ENCODE data around the gene RAB35.

RAB35 gene

GRCh38 chr12:120067084-120067869 is 49.3 kb downstream of the RAB35 start:
- Histone ChIP-seq H3K27me3 (peaks cover 0 to 9% of the 10 kb centered on the region in 2 donors), H3K4me1 (no peaks in the 10 kb centered on the region), H3K27ac (no peak overlapping the region), H3K36me3 (no peaks in the 10 kb centered on the region), H3K4me3 (no peak overlapping the region), H3K9me3 (no peaks in the 10 kb centered on the region)
- TF ChIP-seq CTCF (IDR thresholded peaks at IDR 0.05), result no peak
- intact Hi-C loops (cut with DNase I; ENCODE audit: low total_unique reads), result no loop called here
- no peak for DNase-seq

DNA sequence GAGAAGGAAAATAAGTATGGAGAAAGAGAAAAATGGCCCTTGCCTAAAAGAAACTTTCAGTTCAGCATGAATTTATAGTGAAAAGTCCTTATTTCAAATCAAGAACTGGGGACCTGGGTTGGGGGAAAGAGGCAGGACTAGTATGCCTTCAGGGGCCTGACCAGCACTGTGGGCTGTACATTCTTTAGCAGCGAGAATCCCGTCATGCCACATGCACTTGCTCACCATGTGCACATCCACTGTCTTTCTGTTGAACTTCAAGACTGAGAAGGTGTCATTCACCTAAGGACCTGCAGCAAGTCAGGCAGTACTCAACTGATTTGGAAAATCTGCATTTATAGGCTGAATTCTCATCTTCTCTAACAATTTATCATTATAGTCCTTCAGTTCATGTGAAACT is 50.2 kb downstream of the RAB35 start:
- Histone ChIP-seq H3K4me3 (no peak overlapping the region), H3K27me3 (peaks cover 0 to 9% of the 10 kb centered on the region in 2 donors), H3K4me1 (no peaks in the 10 kb centered on the region), H3K27ac (no peak overlapping the region), H3K36me3 (no peaks in the 10 kb centered on the region), H3K9me3 (no peaks in the 10 kb centered on the region)
- intact Hi-C loops (cut with DNase I; ENCODE audit: low total_unique reads), result no loop called here
- DNase-seq, result no peak
- no peak for TF ChIP-seq CTCF (IDR thresholded peaks at IDR 0.05)

DNA sequence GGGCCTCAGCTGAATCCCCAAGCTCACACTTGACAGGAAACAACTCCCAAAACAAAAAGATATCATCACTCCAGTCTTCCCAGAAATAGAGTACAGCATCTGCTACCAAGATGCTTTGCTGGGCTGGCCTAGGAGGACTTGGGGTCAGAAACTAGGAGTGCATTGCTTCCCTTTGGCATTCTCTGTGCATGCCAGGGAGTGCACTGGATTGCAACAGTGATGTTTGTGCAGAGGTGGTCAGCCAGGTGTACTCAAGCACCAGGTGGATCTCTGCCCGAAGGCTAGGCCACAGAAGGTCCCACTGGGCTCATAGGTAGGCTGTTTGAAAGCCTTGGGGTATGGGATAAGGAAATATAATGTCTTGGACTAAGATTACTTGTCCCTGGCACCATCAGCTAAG is 51.1 kb downstream of the RAB35 start:
- intact Hi-C loops (cut with DNase I; ENCODE audit: low total_unique reads), result no loop called here
- H3K4me1 ChIP-seq, result no peaks in the 10 kb centered on the region
- DNase-seq, result no peak
- H3K36me3 ChIP-seq, result no peaks in the 10 kb centered on the region
- TF ChIP-seq CTCF (IDR thresholded peaks at IDR 0.05), result no peak
- no peak overlapping the region for H3K4me3 ChIP-seq
- no peak overlapping the region for H3K27ac ChIP-seq
- H3K27me3 ChIP-seq, result peaks cover 0 to 12% of the 10 kb centered on the region in 2 donors
- no peaks in the 10 kb centered on the region for H3K9me3 ChIP-seq

- no peak for DNase-seq
- Histone ChIP-seq H3K9me3 (no peaks in the 10 kb centered on the region), H3K27ac (no peak overlapping the region), H3K36me3 (no peaks in the 10 kb centered on the region), H3K4me3 (no peak overlapping the region), H3K4me1 (no peaks in the 10 kb centered on the region), H3K27me3 (peaks cover 0 to 12% of the 10 kb centered on the region in 2 donors)
- intact Hi-C loops (cut with DNase I; ENCODE audit: low total_unique reads), result no loop called here
- no peak for TF ChIP-seq CTCF (IDR thresholded peaks at IDR 0.05)
Observed at GRCh38 chr12:120064054-120064940, 52.3 kb downstream of the RAB35 start.

DNA sequence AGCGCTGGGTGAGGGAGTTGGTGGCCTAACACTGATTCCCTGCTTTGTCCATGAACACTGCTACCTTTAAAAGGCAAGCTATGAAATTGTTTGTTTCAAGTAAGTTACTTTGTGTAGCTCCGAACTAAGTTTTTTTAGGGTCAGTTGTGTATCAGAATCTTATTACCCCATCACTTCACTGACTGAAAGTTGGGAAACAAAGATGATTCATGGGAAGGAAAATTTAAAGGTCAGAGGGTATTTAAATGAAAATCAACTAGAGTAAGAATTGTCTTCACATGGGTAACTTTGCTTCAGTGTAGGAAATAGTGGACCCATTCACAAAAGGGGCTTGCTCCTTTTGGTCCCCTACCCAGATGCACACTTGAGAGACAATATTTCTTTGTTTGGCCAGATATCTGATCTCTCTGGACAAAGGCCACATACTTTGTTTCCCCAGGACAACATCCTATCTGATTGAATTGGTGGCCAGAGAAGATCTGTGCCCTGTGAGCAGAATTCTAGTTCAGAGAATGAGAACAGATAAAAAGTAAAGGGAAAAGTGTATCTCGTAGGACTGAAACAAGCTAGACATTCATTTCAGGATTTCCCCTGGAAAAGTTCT is 53.5 kb downstream of the RAB35 start:
- no peak for TF ChIP-seq CTCF (IDR thresholded peaks at IDR 0.05)
- H3K27me3 ChIP-seq, result peaks cover 0 to 12% of the 10 kb centered on the region in 2 donors
- H3K4me3 ChIP-seq, result no peak overlapping the region
- intact Hi-C loops (cut with DNase I; ENCODE audit: low total_unique reads), result no loop called here
- H3K4me1 ChIP-seq, result no peaks in the 10 kb centered on the region
- no peak overlapping the region for H3K27ac ChIP-seq
- H3K36me3 ChIP-seq, result no peaks in the 10 kb centered on the region
- H3K9me3 ChIP-seq, result no peaks in the 10 kb centered on the region
- no peak for DNase-seq

All from tibial artery (tissue), 4 donors.